ENCODE results near the gene GOSR1. TPM values are rescaled to one million over a fixed set of nuclear protein-coding genes. Genes with fewer than 3 reads are reported as not detected.
"Not testable (repeated sequence)": the region's sequence is repeated elsewhere in the genome, so short reads cannot be mapped to it uniquely, and the experiment has no call there.

The GOSR1 gene
- total RNA-seq, 2 donors from 2014 or later: 25.2 to 33.5 TPM

DNA sequence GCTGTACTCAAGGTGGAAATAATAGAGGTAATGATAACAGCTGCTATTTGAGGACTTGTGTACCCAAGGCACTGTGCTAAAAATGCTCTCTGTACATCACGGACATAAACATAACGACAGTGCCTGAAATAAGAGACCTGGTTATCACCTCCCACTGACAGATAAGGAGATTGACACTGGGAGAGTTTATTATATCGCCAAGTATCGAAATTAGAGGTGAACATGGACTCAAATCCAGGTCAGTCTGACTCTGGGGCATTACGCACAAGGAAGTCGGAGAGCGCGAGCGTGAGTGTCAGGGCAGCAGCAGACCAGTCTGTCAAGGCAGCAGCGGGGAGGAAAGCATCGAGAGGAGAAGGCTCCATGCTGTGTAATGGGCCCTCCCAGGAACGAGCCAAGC, 57.1 kb downstream of the GOSR1 start:
- H3K4me3 ChIP-seq: no peak overlapping the region
- DNase-seq (ENCODE audit: low spot score): no peak
- H3K4me1 ChIP-seq: no peaks in the 10 kb centered on the region
- H3K36me3 ChIP-seq: no peaks in the 10 kb centered on the region
- H3K27me3 ChIP-seq: no peaks in the 10 kb centered on the region
- H3K27ac ChIP-seq: no peak overlapping the region
- TF ChIP-seq CTCF (IDR thresholded peaks at IDR 0.05): no peak
- H3K9me3 ChIP-seq: no peaks in the 10 kb centered on the region

GRCh38 chr17:30534938-30535921, 58.0 kb downstream of the GOSR1 start:
- DNase-seq (ENCODE audit: low spot score): no peak

DNA sequence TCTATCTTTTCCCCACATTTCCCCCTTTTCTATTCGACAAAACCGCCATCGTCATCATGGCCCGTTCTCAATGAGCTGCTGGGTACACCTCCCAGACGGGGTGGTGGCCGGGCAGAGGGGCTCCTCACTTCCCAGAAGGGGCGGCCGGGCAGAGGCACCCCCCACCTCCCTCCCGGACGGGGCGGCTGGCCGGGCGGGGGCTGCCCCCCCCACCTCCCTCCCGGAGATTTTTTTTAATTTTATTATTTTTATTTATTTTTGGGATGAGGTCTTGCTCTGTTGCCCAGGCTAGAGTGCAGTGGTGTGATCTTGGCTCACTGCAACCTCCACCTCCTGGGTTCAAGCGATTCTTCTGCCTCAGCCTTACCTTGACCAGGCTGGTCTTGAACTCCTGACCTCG, 59.6 kb downstream of the GOSR1 start:
- not testable (repeated sequence) for H3K4me1 ChIP-seq; DNase-seq (ENCODE audit: low spot score); H3K36me3 ChIP-seq; H3K27me3 ChIP-seq; H3K9me3 ChIP-seq; H3K27ac ChIP-seq; H3K4me3 ChIP-seq

More at GRCh38 chr17:30534938-30535921, 58.0 kb downstream of the GOSR1 start:
- Histone ChIP-seq H3K27ac (no peak overlapping the region), H3K27me3 (no peaks in the 10 kb centered on the region), H3K4me1 (no peaks in the 10 kb centered on the region), H3K4me3 (no peak overlapping the region), H3K36me3 (no peaks in the 10 kb centered on the region), H3K9me3 (no peaks in the 10 kb centered on the region)
- TF ChIP-seq CTCF (IDR thresholded peaks at IDR 0.05): no peak

GRCh38 chr17:30537667-30538066, 60.5 kb downstream of the GOSR1 start:
- H3K4me3 ChIP-seq; DNase-seq (ENCODE audit: low spot score); H3K27me3 ChIP-seq; H3K4me1 ChIP-seq; H3K36me3 ChIP-seq; H3K27ac ChIP-seq; H3K9me3 ChIP-seq: not testable (repeated sequence)

DNA sequence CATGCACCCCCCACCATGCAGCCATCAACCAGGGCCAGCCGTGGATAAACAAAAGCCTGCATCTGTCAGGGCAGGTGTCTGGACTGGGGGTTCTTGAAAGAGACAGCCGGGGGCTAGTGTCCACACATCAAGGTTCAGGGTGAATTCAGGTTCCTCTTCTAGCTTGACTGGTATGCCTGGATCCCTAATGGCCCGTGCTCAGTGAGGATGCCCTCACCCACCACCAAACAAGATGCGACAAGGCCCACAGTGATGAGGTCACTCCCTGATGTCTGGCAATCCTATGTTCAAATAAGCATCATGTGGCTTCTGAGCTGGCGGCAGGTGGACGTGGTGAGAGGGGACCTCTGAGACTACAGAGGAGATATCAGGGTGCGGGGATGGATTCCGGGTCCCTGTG, 64.6 kb downstream of the GOSR1 start:
- Histone ChIP-seq H3K4me1 (no peaks in the 10 kb centered on the region), H3K27ac (no peak overlapping the region), H3K9me3 (no peaks in the 10 kb centered on the region), H3K27me3 (no peaks in the 10 kb centered on the region), H3K36me3 (no peaks in the 10 kb centered on the region), H3K4me3 (no peak overlapping the region)
- peak; percentile 30 for DNase-seq (ENCODE audit: low spot score)
- no peak for TF ChIP-seq CTCF (IDR thresholded peaks at IDR 0.05)

DNA sequence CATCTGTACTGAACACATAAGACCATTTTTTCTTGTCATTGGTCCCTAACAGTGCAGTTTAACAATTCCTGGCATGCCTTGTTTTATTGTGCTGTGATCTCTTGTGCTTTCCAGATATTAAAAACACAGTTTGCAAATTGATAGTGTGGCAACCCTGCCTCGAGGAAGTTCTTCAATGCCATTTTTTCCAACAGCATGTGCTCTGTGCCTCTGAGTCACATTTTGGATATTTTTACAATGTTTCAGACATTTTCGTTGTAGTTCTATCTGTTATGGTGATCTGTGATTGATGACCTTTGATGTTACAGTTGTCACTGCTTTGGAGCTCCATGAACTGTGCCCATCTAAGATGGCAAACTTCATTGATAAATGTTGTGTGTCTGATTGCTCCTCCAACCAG, 66.2 kb downstream of the GOSR1 start:
- Histone ChIP-seq H3K27me3 (no peaks in the 10 kb centered on the region), H3K4me3 (no peak overlapping the region), H3K9me3 (no peaks in the 10 kb centered on the region), H3K4me1 (no peaks in the 10 kb centered on the region), H3K36me3 (no peaks in the 10 kb centered on the region), H3K27ac (no peak overlapping the region)
- TF ChIP-seq CTCF (IDR thresholded peaks at IDR 0.05): no peak
- no peak for DNase-seq (ENCODE audit: low spot score)

DNA sequence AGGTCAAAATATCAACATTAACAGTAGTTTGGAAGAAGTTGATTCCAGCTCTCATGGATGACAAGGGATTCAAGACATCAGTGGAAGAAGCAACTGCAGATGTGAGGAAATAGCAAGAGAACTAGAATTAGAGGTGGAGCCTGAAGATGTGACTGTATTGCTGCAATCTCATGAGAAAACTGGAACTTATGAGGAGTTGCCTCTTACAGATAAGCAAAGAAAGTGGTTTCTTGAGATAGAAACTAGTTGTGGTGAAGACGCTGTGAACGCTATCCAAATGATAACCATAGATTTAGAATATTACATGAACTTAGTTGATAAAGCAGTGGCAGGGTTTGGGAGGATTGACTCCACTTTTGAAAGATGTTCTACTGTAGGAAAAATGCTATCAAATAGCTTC, 67.8 kb downstream of the GOSR1 start:
- no peak for DNase-seq (ENCODE audit: low spot score)
- H3K27me3 ChIP-seq: no peaks in the 10 kb centered on the region
- no peak overlapping the region for H3K4me3 ChIP-seq
- no peak overlapping the region for H3K27ac ChIP-seq
- no peaks in the 10 kb centered on the region for H3K36me3 ChIP-seq
- no peak for TF ChIP-seq CTCF (IDR thresholded peaks at IDR 0.05)
- no peaks in the 10 kb centered on the region for H3K9me3 ChIP-seq
- no peaks in the 10 kb centered on the region for H3K4me1 ChIP-seq

All from right atrium auricular region (tissue), 2 donors.